Common myeloid progenitor, CD34-positive (primary cell): ENCODE results near the gene CDH19.

Experiments
- CTCF ChIA-PET: fragments of 350-600 bp; sonication (Branson Sonifier 250); formaldehyde crosslinking; loops from one replicate; lab custom pipeline; 2021; ENCODE audit warnings: antibody characterized with exemption; lab: Charles Lee
- POLR2A ChIA-PET: fragments of 350-600 bp; sonication (Branson Sonifier 250); formaldehyde crosslinking; loops from one replicate; lab custom pipeline; 2021; ENCODE audit warnings: antibody characterized with exemption; lab: Charles Lee
- DNase-seq, 3 donors: peaks; one replicate each; pipeline versions ENCODE4 v3.0.0 to v3.0.0-alpha.2; 2013
- H3K27ac ChIP-seq, 2 experiments: 1 replicate in 1 of 2; 2 replicates in 1 of 2; pipeline ENCODE4 v1.7.0; 2013; ENCODE audit warnings: inconsistent platforms in 2 of 2, low read length in 2 of 2, mild to moderate bottlenecking in 2 of 2, low read depth in 1 of 2, moderate library complexity in 1 of 2; ENCODE audit not compliant: severe bottlenecking in 2 of 2, insufficient read depth in 1 of 2, poor library complexity in 1 of 2
- H3K27me3 ChIP-seq, 5 experiments: replicated peaks in 2 of 5; 1 replicate in 3 of 5; 2 replicates in 2 of 5; pipeline versions ENCODE4 v1.6.1 to v1.7.0; 2013; ENCODE audit warnings: low read length in 4 of 5, mild to moderate bottlenecking in 2 of 5, moderate library complexity in 2 of 5, inconsistent platforms in 1 of 5; ENCODE audit not compliant: insufficient read depth in 5 of 5, control insufficient read depth in 4 of 5
- H3K36me3 ChIP-seq, 4 experiments: 1 replicate in 2 of 4; 2 replicates in 2 of 4; pipeline versions ENCODE4 v1.6.1 to v1.7.0; 2013; ENCODE audit warnings: low read length in 3 of 4, control low read depth in 1 of 4, mild to moderate bottlenecking in 1 of 4; ENCODE audit not compliant: control insufficient read depth in 4 of 4, insufficient read depth in 4 of 4
- H3K4me1 ChIP-seq, 4 experiments: 1 replicate in 3 of 4; 2 replicates in 1 of 4; pipeline versions ENCODE4 v1.6.1 to v1.7.1; 2013; ENCODE audit warnings: low read length in 3 of 4, mild to moderate bottlenecking in 3 of 4, control low read depth in 1 of 4, inconsistent platforms in 1 of 4, moderate library complexity in 1 of 4; ENCODE audit not compliant: control insufficient read depth in 4 of 4, insufficient read depth in 4 of 4; ENCODE audit errors: control extremely low read depth in 1 of 4
- H3K4me3 ChIP-seq, 7 experiments: 1 replicate in 4 of 7; 2 replicates in 3 of 7; pipeline versions ENCODE4 v1.5.1 to v1.7.0; 2013; ENCODE audit warnings: mild to moderate bottlenecking in 7 of 7, low read length in 6 of 7, moderate library complexity in 6 of 7, inconsistent platforms in 2 of 7, low read depth in 2 of 7, control low read depth in 1 of 7; ENCODE audit not compliant: insufficient read depth in 4 of 7, control insufficient read depth in 1 of 7; ENCODE audit errors: extremely low read depth in 1 of 7
- H3K9me3 ChIP-seq, 5 experiments: 1 replicate in 4 of 5; 2 replicates in 1 of 5; pipeline versions ENCODE4 v1.6.1 to v1.7.1; 2013; ENCODE audit warnings: low read length in 4 of 5, mild to moderate bottlenecking in 2 of 5, inconsistent platforms in 1 of 5, low read depth in 1 of 5, moderate library complexity in 1 of 5; ENCODE audit not compliant: control insufficient read depth in 4 of 5, insufficient read depth in 2 of 5; ENCODE audit errors: control extremely low read depth in 1 of 5
- WGBS: methylation state at CpG from one replicate; pipeline ENCODE4 v1.1.5; 2013; ENCODE audit not compliant: insufficient coverage; 5-methylcytosine and 5-hydroxymethylcytosine counted together

The CDH19 gene

DNA sequence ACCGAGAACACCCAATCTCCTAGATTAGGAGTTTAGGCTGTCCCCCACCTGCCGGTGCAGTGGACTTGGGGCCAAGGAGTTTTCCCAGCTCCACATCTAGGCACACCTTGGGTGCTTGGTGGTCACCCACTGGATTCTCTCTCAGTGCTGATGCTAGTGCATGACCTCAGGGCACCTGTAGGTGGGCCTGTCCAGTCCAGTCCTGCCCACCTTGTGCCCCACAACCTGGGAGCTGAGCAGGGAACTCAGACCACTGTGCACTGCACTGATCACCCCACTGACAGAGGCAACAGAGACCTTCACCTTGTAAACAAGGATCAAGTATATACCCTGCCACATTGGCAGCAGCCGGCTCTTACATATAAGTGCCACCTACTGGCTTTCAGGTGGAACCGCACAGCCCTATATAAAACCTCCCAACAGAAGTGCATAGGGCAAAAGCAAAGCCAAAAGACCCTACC is 12.7 kb upstream of the CDH19 start:
- Histone ChIP-seq H3K27ac (no peak overlapping the region), H3K36me3 (no peaks in the 10 kb centered on the region), H3K4me1 (no peaks in the 10 kb centered on the region), H3K4me3 (no peak overlapping the region), H3K9me3 (no peaks in the 10 kb centered on the region), H3K27me3 (no peaks in the 10 kb centered on the region)
- ChIA-PET CTCF (interaction anchor here (2.0 kb wide), 1 partner anchor 10 kb away, joined by 5 read pairs; no protein-coding TSS in a partner anchor), POLR2A (no interaction called here)
- peak in 2 of 3 donors; percentile 22 to 38 for DNase-seq
- WGBS, result 96% methylated on average over 2 of the region's 4 CpGs

DNA sequence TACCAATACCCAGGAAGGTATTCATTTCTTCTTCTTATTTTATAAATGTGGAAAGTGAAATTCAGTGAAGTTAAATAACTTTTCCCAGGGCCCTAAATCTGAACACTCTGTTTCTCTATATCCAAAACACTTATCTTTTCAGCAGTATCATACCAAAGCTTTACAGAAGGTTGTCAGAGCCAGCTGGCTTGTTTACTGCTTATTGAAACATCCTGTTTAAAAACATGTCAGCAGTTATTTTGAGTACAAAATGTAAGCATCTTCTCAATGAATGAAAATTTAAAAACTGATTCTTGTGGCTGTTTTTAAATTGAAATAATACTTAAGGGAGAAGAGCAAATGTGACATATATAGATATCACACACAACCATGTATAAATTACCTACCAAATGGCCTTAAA is 11.3 kb upstream of the CDH19 start:
- ChIA-PET POLR2A (no interaction called here), CTCF (interaction anchor here (2.0 kb wide), 1 partner anchor 8 kb away, joined by 5 read pairs; no protein-coding TSS in a partner anchor)
- H3K27me3 ChIP-seq, result no peaks in the 10 kb centered on the region
- H3K9me3 ChIP-seq, result no peaks in the 10 kb centered on the region
- H3K27ac ChIP-seq, result no peak overlapping the region
- no peak for DNase-seq
- H3K4me1 ChIP-seq, result no peaks in the 10 kb centered on the region
- no peak overlapping the region for H3K4me3 ChIP-seq
- H3K36me3 ChIP-seq, result no peaks in the 10 kb centered on the region

DNA sequence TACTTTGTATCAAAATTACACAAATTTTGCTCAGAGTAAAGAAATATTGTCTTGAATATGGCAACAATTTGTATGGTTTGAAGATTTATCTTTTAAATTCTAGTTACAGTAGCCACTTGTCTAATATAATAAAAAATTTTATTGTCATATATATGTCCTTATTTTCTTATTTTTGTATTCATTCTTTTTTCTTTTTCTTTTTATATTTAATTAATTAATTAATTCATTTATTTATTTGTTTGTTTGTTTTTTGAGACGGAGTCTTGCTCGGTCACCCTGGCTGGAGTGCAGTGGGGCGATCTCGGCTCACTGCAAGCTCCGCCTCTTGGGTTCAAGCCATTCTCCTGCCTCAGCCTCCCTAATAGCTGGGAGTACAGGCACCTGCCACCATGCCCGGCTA is 3.7 kb upstream of the CDH19 start:
- ChIA-PET POLR2A (no interaction called here), CTCF (interaction anchor here (1.5 kb wide), 1 partner anchor 8 kb away, joined by 5 read pairs; no protein-coding TSS in a partner anchor)
- Histone ChIP-seq H3K9me3 (no peaks in the 10 kb centered on the region), H3K36me3 (no peaks in the 10 kb centered on the region), H3K4me1 (no peaks in the 10 kb centered on the region), H3K4me3 (no peak overlapping the region), H3K27ac (no peak overlapping the region), H3K27me3 (no peaks in the 10 kb centered on the region)
- 96% methylated on average over 4 of the region's 6 CpGs for WGBS
- DNase-seq, result no peak

DNA sequence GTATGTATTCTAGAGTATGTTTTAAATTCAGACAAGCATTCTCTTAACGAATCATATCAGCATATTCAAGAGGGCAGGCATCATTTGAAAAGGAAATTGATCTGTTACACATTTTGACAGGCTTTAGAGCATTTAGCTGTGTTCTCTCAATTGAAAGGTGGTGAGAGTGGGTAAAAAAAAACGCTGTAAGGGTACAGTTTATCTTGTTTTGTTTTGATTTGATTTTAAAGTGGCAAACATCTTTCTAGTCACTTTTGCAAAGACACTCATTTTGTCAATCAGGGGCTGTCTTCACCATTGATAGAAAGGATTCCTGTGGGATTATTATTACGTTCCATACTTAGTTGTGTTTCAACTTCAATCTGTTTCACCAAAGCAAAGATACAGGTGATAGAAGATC is 2.2 kb downstream of the CDH19 start:
- no peaks in the 10 kb centered on the region for H3K36me3 ChIP-seq
- no peak overlapping the region for H3K27ac ChIP-seq
- 83% methylated on average over 2 of the region's 3 CpGs for WGBS
- ChIA-PET CTCF (no interaction called here), POLR2A (no interaction called here)
- no peak for DNase-seq
- H3K27me3 ChIP-seq, result no peaks in the 10 kb centered on the region
- peaks cover 0 to 2% (median 0%) of the 10 kb centered on the region in 5 experiments for H3K9me3 ChIP-seq
- no peaks in the 10 kb centered on the region for H3K4me1 ChIP-seq
- H3K4me3 ChIP-seq, result no peak overlapping the region

DNA sequence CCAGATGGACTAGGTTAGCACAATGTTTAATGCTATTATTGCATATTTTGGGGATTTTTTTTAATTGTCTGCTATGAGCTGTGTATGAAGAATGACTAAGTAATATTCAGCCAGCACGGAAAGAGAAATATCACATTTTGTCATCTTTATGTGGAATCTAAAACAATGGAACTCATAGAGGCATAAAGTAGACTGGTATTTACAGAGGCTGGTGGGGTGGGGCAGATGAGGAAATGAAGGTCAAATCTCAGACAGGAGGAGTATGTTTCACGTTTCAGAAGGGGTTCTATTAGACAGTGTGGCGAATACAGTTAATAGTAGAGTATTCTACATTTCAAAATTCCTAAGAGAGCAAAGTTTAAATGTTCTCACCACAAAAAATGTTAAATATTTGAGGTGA is 4.7 kb downstream of the CDH19 start:
- no CpG with 5 or more reads among the region's 3 CpGs for WGBS
- DNase-seq, result no peak
- Histone ChIP-seq H3K9me3 (peaks cover 0 to 2% (median 0%) of the 10 kb centered on the region in 5 experiments), H3K27me3 (no peaks in the 10 kb centered on the region), H3K4me3 (no peak overlapping the region), H3K36me3 (no peaks in the 10 kb centered on the region), H3K4me1 (no peaks in the 10 kb centered on the region), H3K27ac (no peak overlapping the region)
- ChIA-PET CTCF (no interaction called here), POLR2A (no interaction called here)

DNA sequence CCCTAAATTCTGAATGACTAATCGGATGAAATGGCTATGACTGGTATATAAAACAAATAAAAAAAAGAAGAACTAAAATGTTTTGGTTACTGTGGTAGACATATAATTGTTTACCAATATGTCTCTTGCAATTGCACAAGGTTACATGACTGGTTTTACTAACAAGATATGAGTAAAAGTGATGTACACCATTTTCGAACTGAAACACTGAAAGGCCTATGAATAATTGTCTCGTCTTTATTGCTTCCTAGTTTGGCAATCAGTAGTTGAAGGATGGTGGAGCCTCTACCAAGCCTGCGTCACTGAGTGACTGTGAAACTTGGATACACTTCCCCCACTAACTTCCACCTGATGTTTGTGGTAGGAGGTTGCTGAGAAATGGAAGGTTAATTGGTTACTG is 16.5 kb downstream of the CDH19 start:
- ChIA-PET CTCF (no interaction called here), POLR2A (no interaction called here)
- H3K4me1 ChIP-seq, result no peaks in the 10 kb centered on the region
- H3K36me3 ChIP-seq, result no peaks in the 10 kb centered on the region
- no peak overlapping the region for H3K27ac ChIP-seq
- WGBS, result 100% methylated on average over 1 of the region's 4 CpGs
- no peaks in the 10 kb centered on the region for H3K27me3 ChIP-seq
- H3K4me3 ChIP-seq, result no peak overlapping the region
- DNase-seq, result no peak
- no peaks in the 10 kb centered on the region for H3K9me3 ChIP-seq

DNA sequence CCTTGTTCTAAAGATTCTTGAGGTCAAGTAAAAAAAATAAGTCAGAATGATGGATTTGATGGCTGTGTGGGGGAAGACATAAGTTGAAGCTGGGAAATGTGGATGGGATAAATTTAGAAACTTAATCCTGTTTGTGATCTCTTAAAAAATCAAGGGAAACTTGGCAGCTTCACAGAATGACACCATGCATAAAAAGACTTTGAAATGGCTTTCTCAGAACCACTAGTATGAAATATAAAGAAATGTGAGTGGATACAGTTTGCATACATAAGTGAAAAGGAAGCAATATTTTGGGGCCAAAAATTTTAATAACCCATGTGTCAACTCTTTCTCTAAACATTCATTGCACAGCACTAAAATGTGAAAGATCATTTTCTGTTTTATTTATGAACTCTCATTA is 21.7 kb downstream of the CDH19 start:
- H3K9me3 ChIP-seq, result no peaks in the 10 kb centered on the region
- DNase-seq, result no peak
- H3K4me3 ChIP-seq, result no peak overlapping the region
- ChIA-PET POLR2A (no interaction called here), CTCF (no interaction called here)
- H3K4me1 ChIP-seq, result no peaks in the 10 kb centered on the region
- no peak overlapping the region for H3K27ac ChIP-seq
- H3K27me3 ChIP-seq, result no peaks in the 10 kb centered on the region
- H3K36me3 ChIP-seq, result no peaks in the 10 kb centered on the region
